H1 (cell line): ENCODE measurements around the gene WDFY4. TPM values are rescaled to one million over a fixed set of nuclear protein-coding genes. Genes with fewer than 3 reads are reported as not detected.

Experiments
- CTCF ChIA-PET: fragments of 300-600 bp; sonication (Branson Sonifier 250); formaldehyde crosslinking; loops from one replicate; lab custom pipeline; 2021; ENCODE audit not compliant: partially characterized antibody; lab: Charles Lee
- POLR2A ChIA-PET: fragments of 300-600 bp; sonication (Branson Sonifier 250); formaldehyde crosslinking; loops from one replicate; lab custom pipeline; 2021; ENCODE audit warnings: inconsistent platforms; ENCODE audit not compliant: partially characterized antibody; lab: Charles Lee
- DNase-seq, 2 experiments: peaks; one replicate each; pipeline versions ENCODE4 v3.0.0 to v3.0.0-alpha.2; 2010 to 2022; ENCODE audit warnings: low spot score in 2 of 2, low read depth in 1 of 2, mixed read lengths in 1 of 2
- FAIRE-seq: peaks from 2 replicates; lab custom pipeline; 2011; peaks lifted over from hg19 to GRCh38; lab: Jason Lieb, UNC
- H2AFZ ChIP-seq: 2 replicates; pipeline ENCODE4 v1.8.1; 2012; ENCODE audit warnings: low read length, inconsistent platforms
- H2AK5ac ChIP-seq: 2 replicates; pipeline ENCODE4 v1.6.1; 2013; ENCODE audit warnings: low read depth, low read length
- H2BK120ac ChIP-seq: replicated peaks from 2 replicates; pipeline ENCODE3; 2013; ENCODE audit warnings: low read depth, low read length, inconsistent platforms
- H2BK12ac ChIP-seq: 2 replicates; pipeline ENCODE4 v1.6.1; 2013; ENCODE audit warnings: low read depth, low read length
- H2BK15ac ChIP-seq: 2 replicates; pipeline ENCODE4 v1.6.1; 2013; ENCODE audit warnings: low read length
- H2BK20ac ChIP-seq: 2 replicates; pipeline ENCODE4 v1.6.1; 2013; ENCODE audit warnings: low read length
- H2BK5ac ChIP-seq: 2 replicates; pipeline ENCODE4 v1.6.1; 2013; ENCODE audit warnings: low read depth, low read length
- H3K14ac ChIP-seq: 2 replicates; pipeline ENCODE4 v1.6.1; 2013; ENCODE audit warnings: inconsistent platforms; ENCODE audit not compliant: insufficient read length
- H3K18ac ChIP-seq: 2 replicates; pipeline ENCODE4 v1.6.1; 2013; ENCODE audit warnings: low read length; ENCODE audit errors: extremely low read depth
- H3K23ac ChIP-seq: 2 replicates; pipeline ENCODE4 v1.6.1; 2013; ENCODE audit warnings: inconsistent platforms; ENCODE audit not compliant: insufficient read length
- H3K23me2 ChIP-seq: 2 replicates; pipeline ENCODE4 v1.6.1; 2013; ENCODE audit warnings: low read depth, low read length
- H3K27ac ChIP-seq: 2 replicates; pipeline ENCODE4 v1.6.1; 2011; ENCODE audit warnings: low read depth, low read length, inconsistent platforms
- H3K27me3 ChIP-seq, 4 experiments: replicated peaks in 1 of 4; 1 replicate in 1 of 4; 2 replicates in 3 of 4; pipeline versions ENCODE4 v1.6.1 to v1.8.1; 2011 to 2013; ENCODE audit warnings: low read length in 3 of 4, mild to moderate bottlenecking in 3 of 4, inconsistent platforms in 2 of 4, mixed read lengths in 2 of 4, moderate library complexity in 1 of 4; ENCODE audit not compliant: control insufficient read depth in 3 of 4, insufficient read depth in 3 of 4; ENCODE audit errors: extremely low read depth in 1 of 4
- H3K36me3 ChIP-seq, 4 experiments: 2 replicates each; pipeline versions ENCODE4 v1.6.1 to v1.8.1; 2011 to 2013; ENCODE audit warnings: mild to moderate bottlenecking in 4 of 4, low read length in 3 of 4, moderate library complexity in 2 of 4, control low read depth in 1 of 4, inconsistent platforms in 1 of 4; ENCODE audit not compliant: insufficient read depth in 4 of 4, control insufficient read depth in 2 of 4
- H3K4ac ChIP-seq: replicated peaks from 2 replicates; pipeline ENCODE3; 2013; ENCODE audit warnings: low read length, low read depth, mixed read lengths, inconsistent platforms; ENCODE audit not compliant: insufficient read length
- H3K4me1 ChIP-seq, 4 experiments: replicated peaks in 1 of 4; 1 replicate in 1 of 4; 2 replicates in 3 of 4; pipeline versions ENCODE4 v1.6.1 to v1.8.1; 2011 to 2013; ENCODE audit warnings: low read length in 3 of 4, inconsistent platforms in 2 of 4, mixed read lengths in 1 of 4; ENCODE audit not compliant: insufficient read depth in 4 of 4, control insufficient read depth in 3 of 4
- H3K4me2 ChIP-seq, 2 experiments: 2 replicates each; pipeline versions ENCODE4 v1.6.1 to v1.8.1; 2011 to 2013; ENCODE audit warnings: low read depth in 2 of 2, low read length in 2 of 2, control low read depth in 1 of 2, inconsistent platforms in 1 of 2, mild to moderate bottlenecking in 1 of 2; ENCODE audit not compliant: insufficient read depth in 1 of 2
- H3K4me3 ChIP-seq, 4 experiments: fragments of 200-600, 300-600 bp in 1 of 4; sonication (generic), shearing (Covaris generic), sonication (Bioruptor Twin) in 1 of 4; 2 replicates each; pipeline versions ENCODE4 v1.5.1 to v1.8.1; 2011 to 2016; ENCODE audit warnings: low read length in 4 of 4, low read depth in 3 of 4, control low read depth in 2 of 4, inconsistent platforms in 2 of 4, mild to moderate bottlenecking in 2 of 4, mixed read lengths in 1 of 4, moderate library complexity in 1 of 4; ENCODE audit not compliant: insufficient read depth in 2 of 4; ENCODE audit errors: extremely low read depth in 1 of 4
- H3K56ac ChIP-seq: replicated peaks from 2 replicates; pipeline ENCODE3; 2013; ENCODE audit warnings: low read depth, mild to moderate bottlenecking, mixed read lengths, low read length, inconsistent platforms; ENCODE audit not compliant: insufficient read length
- H3K79me1 ChIP-seq: 2 replicates; pipeline ENCODE4 v1.6.1; 2013; ENCODE audit warnings: low read depth, low read length, control low read depth
- H3K79me2 ChIP-seq, 2 experiments: 2 replicates each; pipeline versions ENCODE4 v1.6.1 to v1.8.1; 2012 to 2013; ENCODE audit warnings: low read length in 2 of 2, mild to moderate bottlenecking in 2 of 2, inconsistent platforms in 1 of 2; ENCODE audit not compliant: insufficient read depth in 2 of 2, control insufficient read depth in 1 of 2
- H3K9ac ChIP-seq, 4 experiments: replicated peaks in 1 of 4; 1 replicate in 1 of 4; 2 replicates in 3 of 4; pipeline versions ENCODE4 v1.6.1 to v1.8.1; 2011 to 2013; ENCODE audit warnings: low read depth in 3 of 4, low read length in 3 of 4, control low read depth in 2 of 4, mild to moderate bottlenecking in 2 of 4, moderate library complexity in 2 of 4, inconsistent platforms in 1 of 4; ENCODE audit errors: extremely low read depth in 1 of 4
- H3K9me3 ChIP-seq, 2 experiments: 2 replicates each; pipeline versions ENCODE4 v1.6.1 to v1.8.1; 2012 to 2013; ENCODE audit warnings: mild to moderate bottlenecking in 2 of 2, moderate library complexity in 2 of 2, control low read depth in 1 of 2, inconsistent platforms in 1 of 2, low read depth in 1 of 2, low read length in 1 of 2, mixed read lengths in 1 of 2; ENCODE audit not compliant: insufficient read depth in 2 of 2
- H4K20me1 ChIP-seq, 2 experiments: replicated peaks in 1 of 2; 2 replicates each; pipeline versions ENCODE3 to v1.8.1; 2011 to 2013; ENCODE audit warnings: inconsistent platforms in 2 of 2, low read length in 2 of 2, mild to moderate bottlenecking in 1 of 2; ENCODE audit not compliant: insufficient read depth in 2 of 2, control insufficient read depth in 1 of 2
- H4K5ac ChIP-seq: 2 replicates; pipeline ENCODE4 v1.6.1; 2013; ENCODE audit warnings: low read length, low read depth, mixed read lengths, inconsistent platforms; ENCODE audit not compliant: insufficient read length
- H4K8ac ChIP-seq: 2 replicates; pipeline ENCODE4 v1.8.0; 2013; ENCODE audit warnings: mild to moderate bottlenecking, moderate library complexity, low read length, inconsistent platforms; ENCODE audit not compliant: insufficient read depth; ENCODE audit errors: extremely low read depth
- H4K91ac ChIP-seq: replicated peaks from 2 replicates; pipeline ENCODE3; 2013; ENCODE audit warnings: low read length, mixed read lengths, inconsistent platforms; ENCODE audit not compliant: insufficient read length
- CBX8 ChIP-seq: fragments of 300-800, 300-1000 bp; sonication (generic); IDR thresholded peaks from 2 replicates; pipeline ENCODE4 v1.7.1; 2016; ENCODE audit warnings: low read depth, low read length, borderline replicate concordance
- CTBP2 ChIP-seq: IDR thresholded peaks from 2 replicates; pipeline ENCODE4 v1.7.0; 2011; ENCODE audit warnings: borderline replicate concordance, mild to moderate bottlenecking, moderate library complexity, mixed read lengths, low read length; ENCODE audit not compliant: insufficient read depth, insufficient read length
- CTCF ChIP-seq, 3 experiments: IDR thresholded peaks; 1 replicate in 2 of 3; 2 replicates in 1 of 3; pipeline versions ENCODE4 v1.5.1 to v1.6.1; 2011; ENCODE audit warnings: low read length in 3 of 3, mild to moderate bottlenecking in 3 of 3, inconsistent platforms in 2 of 3, low read depth in 1 of 3, moderate library complexity in 1 of 3; ENCODE audit not compliant: insufficient read depth in 1 of 3; ENCODE audit errors: control extremely low read depth in 1 of 3
- KDM5A ChIP-seq: fragments of 200-600 bp; IDR thresholded peaks from 2 replicates; pipeline ENCODE4 v1.7.1; 2012; ENCODE audit warnings: mild to moderate bottlenecking, low read length, inconsistent platforms, mixed read lengths
- MAFK ChIP-seq: IDR thresholded peaks from 2 replicates; pipeline ENCODE4 v1.6.1; 2012; ENCODE audit warnings: low read depth, mild to moderate bottlenecking, improper control_type of control experiment, low read length
- NANOG ChIP-seq: IDR thresholded peaks from 2 replicates; pipeline ENCODE4 v1.6.1; 2011; ENCODE audit warnings: low read length, low read depth, mild to moderate bottlenecking, inconsistent platforms; ENCODE audit not compliant: insufficient read depth, poor library complexity, severe bottlenecking
- POU5F1 ChIP-seq: IDR thresholded peaks from 2 replicates; pipeline ENCODE4 v1.6.1; 2011; ENCODE audit warnings: low read depth, mild to moderate bottlenecking, low read length, moderate library complexity
- RXRA ChIP-seq: IDR thresholded peaks from 2 replicates; pipeline ENCODE4 v1.6.1; 2011; ENCODE audit warnings: low read depth, mild to moderate bottlenecking, low read length, moderate library complexity; ENCODE audit not compliant: insufficient read depth
- SP1 ChIP-seq: IDR thresholded peaks from 2 replicates; pipeline ENCODE4 v1.6.1; 2011; ENCODE audit warnings: low read depth, low read length
- TBP ChIP-seq: IDR thresholded peaks from 2 replicates; pipeline ENCODE4 v1.6.1; 2011; ENCODE audit warnings: low read depth, low read length, improper control_type of control experiment
- WGBS, 2 experiments: shearing (Covaris generic) in 1 of 2; methylation state at CpG; one replicate each; pipeline versions ENCODE4 v1.1.6 to v1.1.7; 2013 to 2015; ENCODE audit warnings: low lambda C conversion rate in 2 of 2, mixed read lengths in 2 of 2, inconsistent platforms in 1 of 2, low coverage in 1 of 2, missing lambda C conversion rate in 1 of 2; ENCODE audit not compliant: insufficient replicate concordance in 2 of 2, insufficient coverage in 1 of 2, insufficient read length in 1 of 2; ENCODE audit errors: extremely low coverage in 1 of 2, missing lambda C conversion rate in 1 of 2; 5-methylcytosine and 5-hydroxymethylcytosine counted together
- polyA plus RNA-seq, 7 experiments: library from polyadenylated mRNA; depleted of rRNA in 3 of 7; stranded (reverse) in 5 of 7; unstranded in 2 of 7; fragments of >200 nt in 5 of 7; fragments of 200-250 nt in 2 of 7; gene quantifications; 1 replicate in 5 of 7; 2 replicates in 1 of 7; 4 replicates in 1 of 7; pipeline versions ENCODE4 v1.2.1 to v1.2.3, GENCODE V29; 2011 to 2013; ENCODE audit warnings: missing spikeins in 2 of 7, mixed read lengths in 2 of 7
- total RNA-seq: library from RNA; stranded (reverse); fragmentation: NEBNext Ultra II Directional; extraction: Animal tissue kit (Norgen Biotek cat#: 25700); gene quantifications from 2 replicates; pipeline ENCODE4 v1.2.1, GENCODE V29; 2021
- TF ChIP-seq, protein P1 (sequence below): IDR thresholded peaks from 2 replicates; pipeline ENCODE4 v1.6.1; 2012; ENCODE audit warnings: inconsistent platforms

Gene WDFY4
- total and polyA plus RNA-seq, 2 of the 8 experiments (the other 6 are each of a cell fraction or from before 2014, with no cell fraction given), result not detected

DNA sequence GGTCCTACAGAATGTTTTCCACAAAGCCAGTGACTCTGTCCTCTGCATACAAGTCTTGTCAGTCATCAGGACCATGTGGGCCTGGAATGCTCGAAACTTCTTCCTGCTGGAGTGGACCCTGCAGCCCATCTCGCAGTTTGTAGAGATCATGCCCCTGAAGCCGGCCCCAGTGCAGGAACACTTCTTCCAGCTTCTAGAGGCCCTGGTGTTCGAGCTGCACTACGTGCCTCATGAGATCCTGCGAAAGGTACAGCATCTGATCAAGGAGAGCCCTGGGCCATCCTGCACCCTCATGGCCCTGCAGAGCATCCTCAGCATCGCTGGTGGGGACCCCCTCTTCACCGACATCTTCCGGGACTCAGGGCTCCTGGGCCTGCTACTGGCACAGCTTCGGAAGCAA, 46.5 kb downstream of the WDFY4 start:
- Histone ChIP-seq H3K23ac (no peak overlapping the region), H3K27ac (no peak overlapping the region), H2AFZ (no peak overlapping the region), H3K56ac (no peak overlapping the region), H2BK20ac (no peak overlapping the region), H3K9ac (no peak overlapping the region), H2BK15ac (no peak overlapping the region), H3K14ac (no peak overlapping the region), H4K5ac (no peak overlapping the region), H2BK12ac (no peak overlapping the region), H4K91ac (no peak overlapping the region), H3K79me2 (no peaks in the 10 kb centered on the region), H3K4ac (no peak overlapping the region), H2BK5ac (no peak overlapping the region), H3K27me3 (no peaks in the 10 kb centered on the region), H3K4me2 (no peak overlapping the region), H3K18ac (no peak overlapping the region), H4K8ac (no peak overlapping the region; the same call in 1 of the 2 replicates), H3K4me1 (peaks cover 0 to 7% (median 3%) of the 10 kb centered on the region in 4 experiments; a peak in 4 of 7 replicates), H2BK120ac (no peak overlapping the region), H3K36me3 (no peaks in the 10 kb centered on the region), H2AK5ac (no peak overlapping the region), H3K79me1 (no peaks in the 10 kb centered on the region), H3K23me2 (no peaks in the 10 kb centered on the region), H3K9me3 (no peaks in the 10 kb centered on the region), H4K20me1 (no peaks in the 10 kb centered on the region), H3K4me3 (no peak overlapping the region)
- ChIA-PET CTCF (no interaction called here), POLR2A (no interaction called here)
- no peak for FAIRE-seq
- no peak for DNase-seq
- WGBS, 2 experiments, result 94% methylated on average over 10 of the region's 10 CpGs; no CpG with 5 or more reads in 1 of the 2 experiments
- TF ChIP-seq, protein P1, sequence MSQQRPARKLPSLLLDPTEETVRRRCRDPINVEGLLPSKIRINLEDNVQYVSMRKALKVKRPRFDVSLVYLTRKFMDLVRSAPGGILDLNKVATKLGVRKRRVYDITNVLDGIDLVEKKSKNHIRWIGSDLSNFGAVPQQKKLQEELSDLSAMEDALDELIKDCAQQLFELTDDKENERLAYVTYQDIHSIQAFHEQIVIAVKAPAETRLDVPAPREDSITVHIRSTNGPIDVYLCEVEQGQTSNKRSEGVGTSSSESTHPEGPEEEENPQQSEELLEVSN, result no peak
- TF ChIP-seq CTCF (IDR thresholded peaks at IDR 0.05; ENCODE audit: control extremely low read depth in 1 of 3, insufficient read depth in 1 of 3, low read depth in 1 of 3, low read length in 3 of 3) (no peak), RXRA (no peak), MAFK (no peak), CBX8 (no peak), CTBP2 (no peak), NANOG (no peak), SP1 (no peak), POU5F1 (no peak), TBP (no peak), KDM5A (no peak)
